ENCODE measurements around the gene YPEL2. TPM values are rescaled to one million over a fixed set of nuclear protein-coding genes. Genes with fewer than 3 reads are reported as not detected.

YPEL2 gene
- total and polyA plus RNA-seq, 2 of the 13 experiments (the other 11 are each of a cell fraction or from before 2014, with no cell fraction given), result 8.5 to 21.1 TPM

- TF ChIP-seq ATF6 (CRISPR knock-in tag; conservative IDR thresholded peaks at IDR 0.05), result no peak
- peak; percentile 92 for TF ChIP-seq FOXP4 (CRISPR knock-in tag; IDR thresholded peaks at IDR 0.05)
- no peak for TF ChIP-seq ZNF83 (CRISPR knock-in tag; IDR thresholded peaks at IDR 0.05; ENCODE audit: borderline replicate concordance)
- no peak for TF ChIP-seq ZNF790 (CRISPR knock-in tag; IDR thresholded peaks at IDR 0.05; ENCODE audit: borderline replicate concordance)
- peak; percentile 18; the same call in 1 of the 2 replicates for TF ChIP-seq PHF21A (CRISPR knock-in tag; IDR thresholded peaks at IDR 0.05)
- TF ChIP-seq NR2F6 (IDR thresholded peaks at IDR 0.05), result peak; percentile 17; the same call in 1 of the 2 replicates
- TF ChIP-seq NR2F6 (CRISPR knock-in tag; IDR thresholded peaks at IDR 0.05), result 0 out of 2 replicates have a peak, but pooled peaks have one; percentile 11
- TF ChIP-seq ZNF121 (CRISPR knock-in tag; IDR thresholded peaks at IDR 0.05), result peak; percentile 70; the same call in 1 of the 2 replicates
- TF ChIP-seq ARID5B (CRISPR knock-in tag; IDR thresholded peaks at IDR 0.05), result peak; percentile 73
- no peak for TF ChIP-seq HNRNPK (IDR thresholded peaks at IDR 0.05; ENCODE audit: low read depth, low read length, poor library complexity, severe bottlenecking)
- no peak for TF ChIP-seq BRCA1 (CRISPR knock-in tag; IDR thresholded peaks at IDR 0.05)
- TF ChIP-seq TGIF2 (CRISPR knock-in tag; IDR thresholded peaks at IDR 0.05), result 0 out of 2 replicates have a peak, but pooled peaks have one; percentile 22
- TF ChIP-seq ZNF766 (CRISPR knock-in tag; IDR thresholded peaks at IDR 0.05; ENCODE audit: borderline replicate concordance), result no peak
- peak; percentile 12; the same call in 1 of the 2 replicates for TF ChIP-seq SKIL (CRISPR knock-in tag; IDR thresholded peaks at IDR 0.05; ENCODE audit: borderline replicate concordance)
- peak; percentile 95 for TF ChIP-seq SOX5 (CRISPR knock-in tag; IDR thresholded peaks at IDR 0.05; ENCODE audit: borderline replicate concordance)
- peak; percentile 23; the same call in 1 of the 2 replicates for TF ChIP-seq ZNF292 (CRISPR knock-in tag; IDR thresholded peaks at IDR 0.05; ENCODE audit: borderline replicate concordance, low read depth)
- peak; percentile 26 to 75; a peak in 2 of 4 replicates for TF ChIP-seq EP300 (IDR thresholded peaks at IDR 0.05; ENCODE audit: low read depth in 2 of 2, low read length in 2 of 2)
- peak; percentile 66; the same call in 1 of the 2 replicates for TF ChIP-seq EP300 (CRISPR knock-in tag; IDR thresholded peaks at IDR 0.05; ENCODE audit: borderline replicate concordance)
- 0 out of 2 replicates have a peak, but pooled peaks have one; percentile 35 for TF ChIP-seq THAP11 (CRISPR knock-in tag; IDR thresholded peaks at IDR 0.05)
- TF ChIP-seq ZSCAN31 (CRISPR knock-in tag; IDR thresholded peaks at IDR 0.05; ENCODE audit: low read depth), result no peak
Observed at GRCh38 chr17:59368218-59368857, 36.9 kb downstream of the YPEL2 start (continued).
